HG03469 (cell line): ENCODE results near the gene SLC25A45.
"Not testable (repeated sequence)": the region's sequence is repeated elsewhere in the genome, so short reads cannot be mapped to it uniquely, and the experiment has no call there.

ENCODE experiments used
- ATAC-seq: cut with Tn5 transposase; IDR thresholded peaks from one replicate; pipeline ENCODE4 v1.9.1; 2021; ENCODE audit warnings: mild to moderate bottlenecking, moderate library complexity, moderate number of reproducible peaks; ENCODE audit not compliant: unreplicated experiment

SLC25A45 gene

GRCh38 chr11:65421794-65422632 lies 39.6 kb upstream of the SLC25A45 start:
- no peak for ATAC-seq

DNA sequence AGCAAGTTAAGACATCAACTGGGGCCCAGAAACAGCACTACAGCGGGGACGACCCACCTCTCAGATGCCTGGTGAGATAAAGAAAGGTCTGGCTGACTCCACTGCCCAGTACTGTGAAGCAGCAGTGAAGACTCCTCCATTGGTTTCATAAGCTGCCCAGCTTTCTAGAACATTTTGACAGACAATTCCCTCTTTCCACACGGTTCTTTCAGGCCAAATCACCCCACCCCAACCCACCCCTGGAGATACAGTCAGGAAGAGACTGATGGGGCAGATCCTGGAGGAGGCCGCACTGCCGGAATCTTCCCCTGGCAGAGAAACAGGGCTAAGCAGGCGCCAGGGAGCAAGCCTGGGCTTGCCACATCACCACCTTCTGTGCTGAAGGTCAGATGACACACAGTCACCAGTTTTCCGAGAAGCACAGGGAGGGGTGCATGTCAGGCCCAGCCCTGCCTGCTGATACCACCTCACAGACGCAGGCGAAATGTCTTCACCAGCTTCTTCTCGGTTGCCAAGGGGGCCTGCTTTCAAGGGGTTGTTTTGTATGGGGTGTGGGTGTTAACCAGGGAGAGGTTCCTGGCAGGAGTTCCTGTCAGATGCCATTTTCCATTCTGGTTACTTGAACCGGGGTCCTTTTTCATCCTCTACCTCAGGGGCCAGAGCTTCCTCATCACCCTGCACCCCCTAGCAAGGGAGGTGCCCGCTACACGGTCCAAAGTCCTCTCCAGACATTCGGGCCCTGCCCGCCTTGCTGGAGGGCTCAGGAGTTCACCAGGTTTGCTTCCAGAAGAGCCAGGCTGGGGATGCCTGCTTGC lies 38.7 kb upstream of the SLC25A45 start:
- no peak for ATAC-seq

DNA sequence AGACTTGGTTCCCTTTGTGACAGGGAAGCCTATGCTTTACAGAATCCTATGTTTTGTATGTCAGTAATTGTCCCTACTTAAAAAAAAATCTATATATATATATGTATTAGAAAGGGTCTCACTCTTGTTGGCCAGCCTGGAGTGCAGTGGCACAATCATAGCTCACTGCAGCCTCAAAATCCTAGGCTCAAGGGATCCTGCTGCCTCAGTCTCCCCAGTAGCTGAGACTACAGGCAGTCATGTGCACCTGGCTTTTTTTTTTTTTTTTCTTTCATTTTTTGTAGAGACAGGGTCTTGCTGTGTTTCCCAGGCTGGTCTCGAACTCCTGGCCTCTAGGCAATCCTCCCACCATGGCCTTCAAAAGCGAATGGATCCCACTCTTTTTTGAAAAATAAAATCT lies 38.1 kb upstream of the SLC25A45 start:
- no peak for ATAC-seq

DNA sequence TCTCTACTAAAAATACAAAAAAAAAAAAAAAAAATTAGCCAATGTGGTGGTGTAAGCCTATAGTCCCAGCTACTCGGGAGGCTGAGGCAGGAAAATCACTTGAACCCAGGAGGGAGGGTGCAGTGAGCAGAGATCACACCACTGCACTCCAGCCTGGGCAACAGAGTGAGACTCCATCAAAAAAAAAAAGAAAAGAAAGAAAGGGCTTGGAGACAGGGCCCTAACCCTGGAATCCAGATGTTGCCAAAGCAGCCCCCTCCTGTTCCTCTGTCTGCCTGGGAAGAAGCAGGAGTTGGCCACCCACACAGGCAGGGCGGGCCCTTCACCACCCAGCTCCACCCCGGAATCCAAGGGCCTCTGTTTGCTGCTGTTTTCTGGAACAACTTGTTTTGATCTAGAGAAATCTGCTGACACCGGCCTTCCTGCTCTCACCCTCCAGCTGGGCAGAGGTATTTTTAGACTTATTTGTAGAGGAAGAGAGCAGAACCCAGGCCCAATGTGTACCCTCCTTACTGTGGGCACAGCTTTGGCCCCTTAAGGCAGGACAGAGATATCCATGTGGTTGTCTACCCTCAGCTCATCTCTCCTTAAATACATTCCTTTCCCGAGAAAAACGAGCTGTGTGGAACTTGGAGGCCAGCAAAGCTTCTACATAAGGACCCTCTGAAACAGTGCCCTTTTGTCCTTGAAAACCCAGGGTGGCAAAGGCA lies 37.5 kb upstream of the SLC25A45 start:
- ATAC-seq, result no peak

DNA sequence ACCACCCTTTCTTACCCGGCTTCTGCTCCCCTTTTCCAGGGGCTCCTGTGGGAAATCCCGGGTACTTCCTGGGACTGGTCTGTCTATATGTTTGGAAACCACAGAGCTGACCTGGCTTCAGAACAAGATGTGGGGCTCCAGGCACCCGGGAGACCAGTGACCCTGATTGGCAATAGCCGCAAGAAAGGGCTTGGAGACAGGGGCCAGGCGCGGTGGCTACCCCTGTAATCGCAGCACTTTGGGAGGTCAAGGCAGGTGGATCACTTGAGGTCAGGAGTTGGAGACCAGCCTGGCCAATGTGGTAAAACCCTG lies 37.0 kb upstream of the SLC25A45 start:
- ATAC-seq, result no peak

- no peak for ATAC-seq
Measured at GRCh38 chr11:65418681-65419459, 36.4 kb upstream of the SLC25A45 start.

DNA sequence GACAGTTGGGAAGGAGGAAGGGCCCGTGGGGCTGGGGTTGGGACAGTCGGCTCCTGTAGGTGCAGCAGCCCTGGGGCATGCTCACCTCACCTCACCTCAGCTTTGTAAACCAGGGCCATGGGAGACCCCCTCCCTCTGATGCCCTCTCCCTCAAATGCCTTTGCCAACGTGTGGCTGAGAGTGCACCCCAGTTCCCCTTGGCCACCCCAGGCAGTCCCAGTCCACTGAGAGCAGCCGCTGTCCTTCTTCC lies 35.9 kb upstream of the SLC25A45 start:
- no peak for ATAC-seq

GRCh38 chr11:65417702-65418430 lies 35.4 kb upstream of the SLC25A45 start:
- no peak for ATAC-seq

- no peak for ATAC-seq
Measured at GRCh38 chr11:65416841-65417701, 34.6 kb upstream of the SLC25A45 start.

GRCh38 chr11:65416341-65416824 lies 33.9 kb upstream of the SLC25A45 start:
- ATAC-seq, result no peak

GRCh38 chr11:65415499-65416340 lies 33.3 kb upstream of the SLC25A45 start:
- ATAC-seq, result no peak

DNA sequence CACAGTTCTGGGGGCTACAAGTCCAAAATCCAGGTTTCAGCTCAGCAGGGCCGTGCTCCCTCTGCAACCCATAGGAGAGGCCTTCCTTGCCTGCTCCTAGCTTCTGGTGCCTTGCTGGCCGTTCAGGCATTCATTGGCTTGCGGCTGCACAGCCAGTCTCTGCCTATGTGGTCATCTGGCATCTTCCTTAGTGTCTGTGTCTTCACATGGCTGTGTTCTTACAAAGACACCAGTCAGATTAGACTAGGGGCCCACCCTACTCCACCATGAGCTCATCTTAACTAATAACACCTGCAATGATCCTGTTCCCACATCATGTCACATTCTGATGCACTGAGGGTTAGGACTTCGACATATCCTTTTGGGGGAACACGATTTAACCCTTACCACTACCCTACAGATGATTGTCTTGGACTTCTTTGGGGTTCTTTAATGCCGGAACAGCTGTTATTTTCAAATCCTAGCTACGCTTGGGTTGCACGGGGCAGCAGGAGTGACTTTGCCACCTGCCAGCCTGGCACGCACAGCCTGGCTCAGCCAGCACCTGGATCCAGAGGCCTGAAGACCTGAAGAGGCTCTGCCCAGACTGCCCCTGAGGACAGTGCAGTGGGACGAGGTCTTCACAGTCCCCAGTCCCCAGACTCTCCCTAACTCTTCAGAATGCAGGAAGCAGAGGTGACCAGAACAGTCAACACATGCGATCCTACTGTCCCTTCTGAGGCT lies 32.5 kb upstream of the SLC25A45 start:
- ATAC-seq, result no peak

- not testable (repeated sequence) for ATAC-seq
Measured at GRCh38 chr11:65413077-65413664, 30.7 kb upstream of the SLC25A45 start.

DNA sequence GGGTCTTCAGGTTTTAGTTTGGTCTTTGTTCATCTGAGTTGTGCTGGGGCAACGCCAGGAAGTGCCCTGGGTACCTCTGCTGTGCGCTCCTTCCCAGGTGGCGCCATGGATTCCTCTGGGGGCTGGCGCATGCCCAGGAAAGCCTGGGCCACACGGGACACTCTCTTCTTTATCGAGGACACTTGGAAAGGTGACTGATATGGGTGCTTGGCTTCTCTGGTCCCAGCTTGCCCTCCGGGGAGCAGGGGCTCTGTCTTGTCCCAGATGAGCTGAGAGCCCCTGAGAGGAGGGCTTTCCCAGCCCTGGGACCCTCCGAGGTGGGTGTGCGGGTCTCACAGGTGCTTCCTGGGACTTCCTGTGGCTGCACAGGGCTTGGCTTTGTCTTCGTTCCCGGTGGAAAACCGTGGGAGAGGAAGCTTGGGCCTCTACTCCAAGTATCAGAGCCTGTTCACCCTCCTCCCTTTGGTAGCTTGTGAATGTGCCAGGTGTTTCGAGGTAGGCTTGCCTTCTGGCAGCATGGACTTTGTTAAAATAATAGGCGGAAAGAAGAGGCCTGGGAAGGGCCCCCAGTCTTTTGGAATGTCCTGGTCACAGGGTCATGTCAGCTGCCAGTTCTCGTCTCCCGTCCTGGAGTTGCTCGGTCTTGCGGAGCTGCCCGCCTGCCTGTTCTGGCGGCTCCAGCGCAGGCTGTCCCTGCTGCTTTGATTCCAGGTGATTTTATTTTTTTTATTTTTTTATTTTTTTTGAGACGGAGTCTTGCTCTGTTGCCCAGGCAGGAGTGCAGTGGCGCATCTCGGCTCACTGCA lies 30.0 kb upstream of the SLC25A45 start:
- ATAC-seq, result no peak

- ATAC-seq, result no peak
Measured at GRCh38 chr11:65411681-65412070, 29.2 kb upstream of the SLC25A45 start.

DNA sequence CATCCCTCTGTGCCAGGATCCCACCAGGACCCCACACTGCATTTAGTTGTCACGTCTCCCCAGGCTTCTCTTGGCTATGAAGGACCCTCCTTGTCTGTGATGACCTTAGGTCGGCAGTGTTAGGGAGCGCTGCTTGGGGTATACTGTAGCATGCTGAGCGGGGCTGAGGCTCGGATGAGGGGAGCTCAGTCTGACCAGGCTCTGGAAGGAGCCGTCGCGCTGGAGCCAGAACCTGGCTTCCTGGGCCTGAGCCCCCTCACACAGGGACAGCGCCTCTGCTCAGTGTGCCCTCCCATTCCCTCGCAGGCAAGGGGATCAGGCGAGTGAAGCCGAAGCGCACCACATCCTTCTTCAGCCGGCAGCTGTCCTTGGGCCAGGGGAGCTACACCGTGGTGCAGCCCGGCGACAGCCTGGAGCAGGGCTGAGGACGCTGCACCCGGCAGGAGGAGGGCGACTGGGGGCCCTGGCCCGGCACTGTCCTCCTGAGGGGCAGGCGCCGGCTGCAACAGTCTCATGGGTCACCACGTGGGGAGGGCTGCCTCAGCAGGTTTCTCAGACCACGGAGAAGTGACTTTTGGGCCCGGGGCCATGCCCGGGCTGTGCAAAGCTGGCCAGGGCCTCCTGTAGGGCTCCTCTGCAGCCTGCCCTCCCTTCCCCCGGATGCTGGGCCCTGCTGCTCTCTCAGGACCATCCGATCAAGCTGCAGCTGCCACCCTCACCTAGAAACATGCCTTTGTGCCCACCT lies 28.7 kb upstream of the SLC25A45 start:
- no peak for ATAC-seq
